ENCODE measurements around the gene PATE1. TPM values are rescaled to one million over a fixed set of nuclear protein-coding genes. Genes with fewer than 3 reads are reported as not detected.

Gene PATE1
- total RNA-seq, 4 donors from 2014 or later: not detected

GRCh38 chr11:125770583-125770982 is 24.5 kb downstream of the PATE1 start:
- no peaks in the 10 kb centered on the region for H3K27me3 ChIP-seq
- no peak for DNase-seq
- H3K27ac ChIP-seq: no peak overlapping the region
- no peaks in the 10 kb centered on the region for H3K9me3 ChIP-seq
- 84 to 89% methylated on average over 2 of the region's 2 CpGs for WGBS, 2 donors
- TF ChIP-seq, protein P1, sequence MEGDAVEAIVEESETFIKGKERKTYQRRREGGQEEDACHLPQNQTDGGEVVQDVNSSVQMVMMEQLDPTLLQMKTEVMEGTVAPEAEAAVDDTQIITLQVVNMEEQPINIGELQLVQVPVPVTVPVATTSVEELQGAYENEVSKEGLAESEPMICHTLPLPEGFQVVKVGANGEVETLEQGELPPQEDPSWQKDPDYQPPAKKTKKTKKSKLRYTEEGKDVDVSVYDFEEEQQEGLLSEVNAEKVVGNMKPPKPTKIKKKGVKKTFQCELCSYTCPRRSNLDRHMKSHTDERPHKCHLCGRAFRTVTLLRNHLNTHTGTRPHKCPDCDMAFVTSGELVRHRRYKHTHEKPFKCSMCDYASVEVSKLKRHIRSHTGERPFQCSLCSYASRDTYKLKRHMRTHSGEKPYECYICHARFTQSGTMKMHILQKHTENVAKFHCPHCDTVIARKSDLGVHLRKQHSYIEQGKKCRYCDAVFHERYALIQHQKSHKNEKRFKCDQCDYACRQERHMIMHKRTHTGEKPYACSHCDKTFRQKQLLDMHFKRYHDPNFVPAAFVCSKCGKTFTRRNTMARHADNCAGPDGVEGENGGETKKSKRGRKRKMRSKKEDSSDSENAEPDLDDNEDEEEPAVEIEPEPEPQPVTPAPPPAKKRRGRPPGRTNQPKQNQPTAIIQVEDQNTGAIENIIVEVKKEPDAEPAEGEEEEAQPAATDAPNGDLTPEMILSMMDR (IDR thresholded peaks at IDR 0.05): no peak
- no peak for TF ChIP-seq POLR2A (IDR thresholded peaks at IDR 0.05)
- H3K36me3 ChIP-seq: no peaks in the 10 kb centered on the region
- H3K4me1 ChIP-seq: no peaks in the 10 kb centered on the region
- intact Hi-C loops (cut with DNase I): no loop called here
- no peak overlapping the region for H3K4me3 ChIP-seq

DNA sequence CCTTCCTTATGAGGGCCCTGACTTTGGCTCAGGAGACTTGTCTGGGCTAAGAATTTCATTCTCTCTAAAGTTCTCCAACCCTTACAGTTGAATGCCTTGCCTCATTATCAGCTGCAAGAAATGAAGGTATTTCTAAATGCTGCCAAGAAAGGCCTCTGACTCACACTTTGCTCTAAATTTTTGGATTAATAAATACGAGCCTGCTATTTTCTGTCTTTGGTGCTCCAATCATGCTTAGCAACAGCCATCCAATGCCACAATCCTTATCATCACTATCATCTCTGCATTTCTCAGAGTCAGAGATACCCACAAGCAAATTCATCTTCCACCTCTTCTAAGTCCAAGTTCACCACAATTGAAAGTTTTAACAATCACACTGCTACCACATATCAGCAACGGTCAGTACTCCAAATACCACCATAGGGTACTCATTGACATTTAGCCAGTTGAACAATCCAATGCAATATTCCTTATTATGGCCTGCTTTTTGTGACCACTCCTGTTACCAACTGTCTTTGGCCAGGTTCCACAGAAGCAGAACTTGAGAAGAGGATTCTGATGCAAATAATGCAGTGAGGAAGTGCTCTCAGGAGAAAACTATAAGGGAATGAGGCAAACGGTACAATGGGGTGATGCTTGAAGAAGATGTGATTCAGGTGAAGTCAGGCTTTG is 26.9 kb downstream of the PATE1 start:
- Histone ChIP-seq H3K4me1 (no peaks in the 10 kb centered on the region), H3K36me3 (no peaks in the 10 kb centered on the region), H3K4me3 (no peak overlapping the region), H3K9me3 (no peaks in the 10 kb centered on the region), H3K27ac (no peak overlapping the region), H3K27me3 (no peaks in the 10 kb centered on the region)
- no peak for DNase-seq
- intact Hi-C loops (cut with DNase I): no loop called here
- 42 to 45% methylated on average over 3 of the region's 3 CpGs for WGBS, 2 donors
- no peak for TF ChIP-seq POLR2A (IDR thresholded peaks at IDR 0.05)
- TF ChIP-seq, protein P1 (IDR thresholded peaks at IDR 0.05): no peak

DNA sequence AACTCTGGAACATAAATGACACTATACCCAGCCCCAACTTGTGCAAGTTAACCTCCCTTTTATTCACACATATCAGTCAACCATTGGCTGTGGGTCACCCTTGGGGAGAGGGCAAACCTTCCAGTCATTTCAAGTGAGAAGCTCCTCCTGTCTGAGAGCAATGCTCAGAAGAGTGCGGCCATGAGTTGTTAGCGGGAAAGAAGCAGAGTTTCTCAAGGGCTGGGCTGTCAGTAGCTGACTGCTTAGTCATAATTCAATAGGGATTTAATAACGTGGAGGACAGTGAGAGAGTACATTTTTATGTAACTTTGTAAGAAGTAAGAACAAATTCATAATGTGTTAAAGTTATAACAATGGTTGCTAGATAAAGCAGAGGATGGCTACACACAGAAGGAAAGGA is 27.4 kb downstream of the PATE1 start:
- intact Hi-C loops (cut with DNase I): no loop called here
- Histone ChIP-seq H3K27me3 (no peaks in the 10 kb centered on the region), H3K9me3 (no peaks in the 10 kb centered on the region), H3K4me1 (no peaks in the 10 kb centered on the region), H3K27ac (no peak overlapping the region), H3K36me3 (no peaks in the 10 kb centered on the region), H3K4me3 (no peak overlapping the region)
- 35 to 63% methylated on average over 3 of the region's 3 CpGs for WGBS, 2 donors
- no peak for TF ChIP-seq POLR2A (IDR thresholded peaks at IDR 0.05)
- TF ChIP-seq, protein P1 (IDR thresholded peaks at IDR 0.05): no peak
- no peak for DNase-seq

GRCh38 chr11:125777309-125777708 is 31.2 kb downstream of the PATE1 start:
- H3K27ac ChIP-seq: no peak overlapping the region
- DNase-seq: no peak
- TF ChIP-seq, protein P1 (IDR thresholded peaks at IDR 0.05): no peak
- no peak for TF ChIP-seq POLR2A (IDR thresholded peaks at IDR 0.05)
- H3K9me3 ChIP-seq: no peaks in the 10 kb centered on the region
- no peaks in the 10 kb centered on the region for H3K36me3 ChIP-seq
- H3K27me3 ChIP-seq: no peaks in the 10 kb centered on the region
- intact Hi-C loops (cut with DNase I): no loop called here
- 51 to 54% methylated on average over 5 of the region's 5 CpGs for WGBS, 2 donors
- no peaks in the 10 kb centered on the region for H3K4me1 ChIP-seq
- no peak overlapping the region for H3K4me3 ChIP-seq

GRCh38 chr11:125778728-125779127 is 32.6 kb downstream of the PATE1 start, which contains the start of gene PATE2:
PATE2 (minus strand) TSS chr11:125778828; CDS start chr11:125778773, 55 bp downstream.
- DNase-seq: no peak
- Histone ChIP-seq H3K27me3 (no peaks in the 10 kb centered on the region), H3K4me3 (no peak within 1 kb of the TSS), H3K9me3 (no peaks in the 10 kb centered on the region), H3K27ac (no peak within 1 kb of the TSS), H3K36me3 (no peaks in the 10 kb centered on the region), H3K4me1 (no peaks in the 10 kb centered on the region)
- TF ChIP-seq POLR2A (IDR thresholded peaks at IDR 0.05): no peak
- TF ChIP-seq, protein P1 (IDR thresholded peaks at IDR 0.05): no peak
- intact Hi-C loops (cut with DNase I): no loop called here
